Ovary (tissue), 9 donors: ENCODE measurements around the gene GPR142. TPM values are rescaled to one million over a fixed set of nuclear protein-coding genes. Genes with fewer than 3 reads are reported as not detected.

ENCODE experiments used
- DNase-seq, 5 donors: peaks; one replicate each; pipeline ENCODE4 v3.0.0-alpha.2; 2019 to 2020
- H3K27ac ChIP-seq, 2 donors: fragments of 200-600 bp; one replicate each; pipeline versions ENCODE4 v1.5.1 to v1.8.0; 2019 to 2022
- H3K27me3 ChIP-seq: fragments of 200-600 bp; one replicate; pipeline ENCODE4 v1.8.0; 2022
- H3K36me3 ChIP-seq: fragments of 200-600 bp; sonication (generic); one replicate; pipeline ENCODE4 v1.5.1; 2019
- H3K4me1 ChIP-seq: one replicate; pipeline ENCODE4 v1.8.1; 2013; ENCODE audit warnings: mild to moderate bottlenecking, moderate library complexity; ENCODE audit not compliant: insufficient read depth
- H3K4me3 ChIP-seq: fragments of 200-600 bp; sonication (generic); one replicate; pipeline ENCODE4 v1.5.1; 2017
- H3K9me3 ChIP-seq, 2 donors: fragments of 200-600 bp in 1 of 2; sonication (generic) in 1 of 2; one replicate each; pipeline versions ENCODE4 v1.5.1 to v1.8.1; 2013 to 2019; ENCODE audit warnings: mild to moderate bottlenecking in 1 of 2, moderate library complexity in 1 of 2
- CTCF ChIP-seq, 3 donors: fragments of 450-650 bp in 2 of 3; fragments of 200-600 bp in 1 of 3; IDR thresholded peaks; one replicate each; pipeline versions ENCODE4 v1.5.1 to v1.8.0; 2016 to 2022; ENCODE audit warnings: antibody characterized with exemption in 3 of 3, mild to moderate bottlenecking in 1 of 3
- EP300 ChIP-seq: sonication (generic); formaldehyde crosslinking; IDR thresholded peaks from one replicate; pipeline ENCODE4 v1.6.1; 2017; ENCODE audit warnings: antibody characterized with exemption
- POLR2A ChIP-seq: fragments of 450-650 bp; IDR thresholded peaks from one replicate; pipeline ENCODE4 v1.6.1; 2017; ENCODE audit warnings: antibody characterized with exemption, mild to moderate bottlenecking, moderate library complexity
- WGBS, 3 donors: extraction: QIAGEN DNeasy Blood & Tissue Kit in 1 of 3; methylation state at CpG; one replicate each; pipeline versions ENCODE4 v1.1.5 to v1.1.7; 2013 to 2017; 5-methylcytosine and 5-hydroxymethylcytosine counted together
- intact Hi-C, 4 donors: fragments of 100-400 bp; cut with DNase I; formaldehyde crosslinking; loops; one replicate each; pipeline versions ENCODE4 v1.11.0 to v1.15.1; 2022 to 2023
- polyA plus RNA-seq, 2 donors: library from polyadenylated mRNA; stranded (reverse); fragments of 200-250 nt in 1 of 2; fragments of 350-450 nt in 1 of 2; fragmentation: Illumina TruSeq in 1 of 2; extraction: RNeasy Lipid Tissue Mini Kit (QIAGEN cat#74804) in 1 of 2; gene quantifications; one replicate each; pipeline ENCODE4 v1.2.3, GENCODE V29; 2013 to 2014
- total RNA-seq, 7 donors: library from RNA; depleted of rRNA in 2 of 7; stranded (reverse); fragments of >200 nt in 2 of 7; fragmentation: NEBNext Ultra II Directional in 3 of 7; extraction: Animal tissue kit (Norgen Biotek cat#: 25700) in 3 of 7; gene quantifications; one replicate each; pipeline versions ENCODE4 v1.1.0 to v1.2.4, GENCODE V29; 2016 to 2023
- donor health status: DM: no; HTN: no; CAD: no; lungs with moderate emphysema.
- donor health status: DM: no; HTN: no; CAD: no.
- donor health status: Bipolar disorder and iron deficiency.
- donor health status: DM: yes; HTN: yes; CAD: no.
- donor health status: DM: no; HTN: no; CAD: no.
- donor health status: DM: yes; HTN: yes; CAD: no.

GPR142 gene
- total and polyA plus RNA-seq, 9 donors: 0.05 to 0.25 TPM; not detected in 7

GRCh38 chr17:74362810-74363498 is 4.4 kb upstream of the GPR142 start:
- no peaks in the 10 kb centered on the region for H3K9me3 ChIP-seq
- H3K36me3 ChIP-seq: no peaks in the 10 kb centered on the region
- intact Hi-C loops: loop anchor here in 3 of 4 donors (5.0 kb wide), 2 partner anchors 151 to 166 kb away; partner anchors contain the start of gene TTYH2 (in 2 of the 3)
- no peak overlapping the region for H3K4me3 ChIP-seq
- no peak overlapping the region for H3K27ac ChIP-seq
- WGBS, 3 donors: 46 to 58% (median 57%) methylated on average over 14 of the region's 14 CpGs
- no peak for DNase-seq
- TF ChIP-seq POLR2A (no peak), CTCF (IDR thresholded peaks at IDR 0.05) (no peak), EP300 (no peak)
- H3K4me1 ChIP-seq: no peaks in the 10 kb centered on the region
- H3K27me3 ChIP-seq: no peaks in the 10 kb centered on the region

GRCh38 chr17:74368341-74369081 is 1.2 kb downstream of the GPR142 start:
- Histone ChIP-seq H3K9me3 (no peaks in the 10 kb centered on the region), H3K4me1 (no peaks in the 10 kb centered on the region), H3K4me3 (no peak overlapping the region), H3K27me3 (no peaks in the 10 kb centered on the region), H3K27ac (no peak overlapping the region), H3K36me3 (no peaks in the 10 kb centered on the region)
- peak; percentile 32 to 75 (median 70) for DNase-seq
- intact Hi-C loops: no loop called here
- TF ChIP-seq POLR2A: no peak
- peak; percentile 58 to 73 (median 63) for TF ChIP-seq CTCF (IDR thresholded peaks at IDR 0.05)
- no peak for TF ChIP-seq EP300
- WGBS, 3 donors: 10 to 28% (median 10%) methylated on average over 11 to 14 of the region's 14 CpGs

GRCh38 chr17:74369221-74369620 is 1.9 kb downstream of the GPR142 start:
- Histone ChIP-seq H3K9me3 (no peaks in the 10 kb centered on the region), H3K27ac (no peak overlapping the region), H3K36me3 (no peaks in the 10 kb centered on the region), H3K4me3 (no peak overlapping the region), H3K27me3 (no peaks in the 10 kb centered on the region), H3K4me1 (no peaks in the 10 kb centered on the region)
- 52 to 58% (median 57%) methylated on average over 10 of the region's 10 CpGs for WGBS, 3 donors
- TF ChIP-seq CTCF (IDR thresholded peaks at IDR 0.05) (no peak), POLR2A (no peak), EP300 (no peak)
- intact Hi-C loops: no loop called here
- no peak for DNase-seq

- no peak for DNase-seq
These were observed 2.6 kb downstream of the GPR142 start for GRCh38 chr17:74369665-74370490.

More at GRCh38 chr17:74369665-74370490, 2.6 kb downstream of the GPR142 start:
- intact Hi-C loops: no loop called here
- no peaks in the 10 kb centered on the region for H3K4me1 ChIP-seq
- no peak overlapping the region for H3K4me3 ChIP-seq
- H3K27me3 ChIP-seq: no peaks in the 10 kb centered on the region
- H3K27ac ChIP-seq: no peak overlapping the region
- H3K36me3 ChIP-seq: no peaks in the 10 kb centered on the region
- no peaks in the 10 kb centered on the region for H3K9me3 ChIP-seq
- 89 to 93% (median 91%) methylated on average over 17 of the region's 17 CpGs for WGBS, 3 donors
- no peak for TF ChIP-seq CTCF (IDR thresholded peaks at IDR 0.05)
- no peak for TF ChIP-seq EP300
- no peak for TF ChIP-seq POLR2A
